Mesenchymal stem cell (in vitro differentiated cells and primary cell): Measurements from ENCODE around the gene TEX51.

Experiments
- DNase-seq: peaks from one replicate; pipeline ENCODE4 v3.0.0-alpha.2; 2013
- H2AFZ ChIP-seq: one replicate; pipeline ENCODE4 v1.6.1; 2013; ENCODE audit warnings: low read depth, mild to moderate bottlenecking, control low read depth, inconsistent platforms, low read length, moderate library complexity
- H2AK5ac ChIP-seq: 2 replicates; pipeline ENCODE4 v1.6.1; 2013; ENCODE audit warnings: low read length, moderate library complexity, mild to moderate bottlenecking, inconsistent platforms; ENCODE audit not compliant: severe bottlenecking
- H2BK120ac ChIP-seq: one replicate; pipeline ENCODE4 v1.6.1; 2013; ENCODE audit warnings: low read depth, mild to moderate bottlenecking, inconsistent platforms, low read length, moderate library complexity
- H2BK12ac ChIP-seq, 2 experiments: one replicate each; pipeline ENCODE4 v1.6.1; 2013; ENCODE audit warnings: inconsistent platforms in 2 of 2, low read length in 2 of 2, mild to moderate bottlenecking in 2 of 2, moderate library complexity in 2 of 2, control low read depth in 1 of 2
- H2BK15ac ChIP-seq: one replicate; pipeline ENCODE4 v1.6.1; 2013; ENCODE audit warnings: mild to moderate bottlenecking, low read depth, inconsistent platforms; ENCODE audit not compliant: poor library complexity, severe bottlenecking
- H2BK5ac ChIP-seq: 2 replicates; pipeline ENCODE4 v1.6.1; 2013; ENCODE audit warnings: low read depth, mild to moderate bottlenecking, low read length, control low read depth, inconsistent platforms; ENCODE audit not compliant: poor library complexity, severe bottlenecking
- H3K14ac ChIP-seq, 2 experiments: one replicate each; pipeline ENCODE4 v1.6.1; 2013; ENCODE audit warnings: inconsistent platforms in 2 of 2, low read length in 2 of 2, control low read depth in 1 of 2, mild to moderate bottlenecking in 1 of 2, moderate library complexity in 1 of 2
- H3K18ac ChIP-seq, 2 experiments: one replicate each; pipeline ENCODE4 v1.6.1; 2013; ENCODE audit warnings: inconsistent platforms in 2 of 2, low read length in 2 of 2, control low read depth in 1 of 2, low read depth in 1 of 2, mild to moderate bottlenecking in 1 of 2
- H3K23ac ChIP-seq, 2 experiments: one replicate each; pipeline ENCODE4 v1.6.1; 2013; ENCODE audit warnings: inconsistent platforms in 2 of 2, low read length in 2 of 2, mild to moderate bottlenecking in 2 of 2, moderate library complexity in 2 of 2, control low read depth in 1 of 2
- H3K27ac ChIP-seq: 2 replicates; pipeline ENCODE4 v1.5.1; 2013; ENCODE audit warnings: mild to moderate bottlenecking, moderate library complexity, low read length, control low read depth, inconsistent platforms; ENCODE audit not compliant: poor library complexity, severe bottlenecking
- H3K27me3 ChIP-seq, 2 experiments: 2 replicates each; pipeline versions ENCODE4 v1.6.1 to v1.7.0; 2013; ENCODE audit warnings: low read length in 2 of 2, mild to moderate bottlenecking in 2 of 2, moderate library complexity in 2 of 2, control low read depth in 1 of 2, inconsistent platforms in 1 of 2; ENCODE audit not compliant: control insufficient read depth in 1 of 2, insufficient read depth in 1 of 2
- H3K36me3 ChIP-seq, 2 experiments: 2 replicates each; pipeline versions ENCODE4 v1.6.1 to v1.7.0; 2013; ENCODE audit warnings: low read length in 2 of 2, control low read depth in 1 of 2, inconsistent platforms in 1 of 2, low read depth in 1 of 2, mild to moderate bottlenecking in 1 of 2; ENCODE audit not compliant: insufficient read depth in 2 of 2, control insufficient read depth in 1 of 2
- H3K4ac ChIP-seq, 2 experiments: one replicate each; pipeline ENCODE4 v1.6.1; 2013; ENCODE audit warnings: inconsistent platforms in 2 of 2, low read length in 2 of 2, mild to moderate bottlenecking in 2 of 2, moderate library complexity in 2 of 2, control low read depth in 1 of 2, low read depth in 1 of 2
- H3K4me1 ChIP-seq: 2 replicates; pipeline ENCODE4 v1.6.1; 2013; ENCODE audit warnings: low read depth, low read length, control low read depth; ENCODE audit not compliant: control insufficient read depth, insufficient read depth
- H3K4me2 ChIP-seq: 2 replicates; pipeline ENCODE4 v1.6.1; 2013; ENCODE audit warnings: low read length, mild to moderate bottlenecking, inconsistent platforms; ENCODE audit not compliant: poor library complexity, severe bottlenecking
- H3K4me3 ChIP-seq, 2 experiments: 2 replicates each; pipeline versions ENCODE4 v1.5.1 to v1.7.0; 2013; ENCODE audit warnings: low read length in 2 of 2, mild to moderate bottlenecking in 2 of 2, control low read depth in 1 of 2, low read depth in 1 of 2; ENCODE audit not compliant: insufficient read depth in 1 of 2
- H3K79me1 ChIP-seq: replicated peaks from 2 replicates; pipeline ENCODE4 v1.6.1; 2013; ENCODE audit warnings: mild to moderate bottlenecking, control low read depth, low read length, inconsistent platforms; ENCODE audit not compliant: poor library complexity, severe bottlenecking
- H3K9ac ChIP-seq: 2 replicates; pipeline ENCODE4 v1.7.0; 2013; ENCODE audit warnings: mild to moderate bottlenecking, low read length, moderate library complexity
- H3K9me3 ChIP-seq: 2 replicates; pipeline ENCODE4 v1.7.0; 2013; ENCODE audit warnings: mild to moderate bottlenecking, low read length; ENCODE audit not compliant: control insufficient read depth
- H4K8ac ChIP-seq: one replicate; pipeline ENCODE4 v1.6.1; 2013; ENCODE audit warnings: inconsistent platforms, mild to moderate bottlenecking, low read length, moderate library complexity
- H4K91ac ChIP-seq: one replicate; pipeline ENCODE4 v1.6.1; 2013; ENCODE audit warnings: mild to moderate bottlenecking, low read length, inconsistent platforms
- WGBS: methylation state at CpG from one replicate; pipeline ENCODE4 v1.1.7; 2013; ENCODE audit warnings: mixed read lengths; 5-methylcytosine and 5-hydroxymethylcytosine counted together

TEX51 gene

DNA sequence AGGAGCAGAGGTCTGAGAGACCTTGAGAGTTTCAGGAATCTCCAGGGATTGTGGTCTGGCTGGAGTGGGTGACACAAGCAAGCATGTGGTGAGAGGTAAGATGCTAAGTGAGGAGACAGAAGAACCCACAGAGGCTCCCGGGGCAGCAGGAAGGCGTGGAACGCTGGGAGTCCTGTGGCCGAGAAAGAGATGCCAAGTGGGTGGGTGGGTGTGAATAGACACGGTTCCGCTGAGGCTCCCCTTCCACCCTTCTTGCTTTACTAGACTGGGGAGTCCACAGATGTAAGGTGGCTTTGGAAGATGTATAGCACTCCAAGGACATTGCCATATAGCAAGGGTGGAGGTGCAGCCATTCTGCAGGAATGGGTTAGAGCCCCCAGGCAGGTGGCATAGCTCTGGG, 4.2 kb downstream of the TEX51 start:
- no peak overlapping the region for H2BK12ac ChIP-seq
- H2AFZ ChIP-seq = no peak overlapping the region
- H3K9ac ChIP-seq = no peak overlapping the region
- 93% methylated on average over 6 of the region's 6 CpGs for WGBS
- no peaks in the 10 kb centered on the region for H3K79me1 ChIP-seq
- H3K27me3 ChIP-seq = peaks cover 8 to 27% of the 10 kb centered on the region in 2 experiments
- no peak overlapping the region for H3K4me3 ChIP-seq
- no peak overlapping the region for H2BK120ac ChIP-seq
- peaks cover 4% of the 10 kb centered on the region for H3K4me1 ChIP-seq
- no peak overlapping the region for H3K18ac ChIP-seq
- H3K27ac ChIP-seq = no peak overlapping the region
- peaks cover 15% of the 10 kb centered on the region for H3K9me3 ChIP-seq
- H2BK15ac ChIP-seq = no peak overlapping the region
- no peaks in the 10 kb centered on the region for H3K36me3 ChIP-seq
- H2BK5ac ChIP-seq = no peak overlapping the region
- no peak overlapping the region for H3K14ac ChIP-seq
- no peak for DNase-seq
- no peak overlapping the region for H3K4me2 ChIP-seq
- H4K8ac ChIP-seq = no peak overlapping the region
- H3K23ac ChIP-seq = no peak overlapping the region
- H4K91ac ChIP-seq = no peak overlapping the region
- no peak overlapping the region for H3K4ac ChIP-seq
- no peak overlapping the region for H2AK5ac ChIP-seq

DNA sequence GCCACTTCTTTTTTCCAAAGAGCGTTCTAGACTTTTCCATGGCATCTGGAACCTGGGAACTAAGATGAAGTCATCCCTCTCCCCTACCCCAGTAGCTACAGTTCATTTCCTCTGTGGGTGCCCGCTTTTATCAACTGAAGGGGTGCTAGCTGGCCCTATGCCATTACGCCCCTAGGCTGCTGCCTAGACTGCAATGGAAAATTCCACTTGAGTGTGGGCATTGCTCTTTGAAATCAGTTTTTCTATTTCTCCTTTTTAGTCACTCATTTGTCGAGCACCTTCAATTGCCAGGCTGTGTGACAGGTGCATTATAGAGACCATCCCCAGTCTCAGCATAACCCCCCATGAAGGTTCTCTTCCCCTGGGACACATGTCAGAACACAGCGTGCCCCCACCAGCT, 7.3 kb downstream of the TEX51 start:
- Histone ChIP-seq H3K14ac (no peak overlapping the region), H3K36me3 (no peaks in the 10 kb centered on the region), H3K4ac (no peak overlapping the region), H2AFZ (no peak overlapping the region), H2BK12ac (no peak overlapping the region), H3K27ac (no peak overlapping the region), H2BK120ac (no peak overlapping the region), H3K9me3 (peaks cover 12% of the 10 kb centered on the region), H3K79me1 (no peaks in the 10 kb centered on the region), H3K4me2 (no peak overlapping the region), H3K27me3 (peaks cover 8 to 23% of the 10 kb centered on the region in 2 experiments), H2BK5ac (no peak overlapping the region), H3K9ac (no peak overlapping the region), H3K23ac (no peak overlapping the region), H4K91ac (no peak overlapping the region), H2AK5ac (no peak overlapping the region), H3K18ac (no peak overlapping the region), H3K4me1 (peaks cover 4% of the 10 kb centered on the region), H2BK15ac (no peak overlapping the region), H3K4me3 (no peak overlapping the region), H4K8ac (no peak overlapping the region)
- 86% methylated on average over 5 of the region's 5 CpGs for WGBS
- no peak for DNase-seq

DNA sequence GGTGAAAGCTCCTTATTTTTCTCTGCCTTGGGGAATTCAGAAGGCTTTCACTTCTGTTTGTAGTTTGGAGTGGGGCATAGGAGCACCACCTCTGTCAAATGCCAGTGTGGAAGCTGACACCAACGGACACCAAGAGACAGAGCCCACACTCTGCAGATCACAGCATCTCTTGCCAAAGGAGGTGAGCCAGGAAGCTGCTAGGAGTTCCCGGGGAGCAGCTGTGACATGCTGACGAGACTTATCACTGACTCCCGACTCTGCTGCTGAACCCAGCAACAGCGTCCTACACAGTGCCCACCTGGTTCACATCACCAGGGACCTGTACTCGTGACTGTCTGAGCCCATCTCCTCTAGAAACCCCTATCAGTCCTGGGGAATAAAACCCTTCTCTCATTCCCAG, 8.1 kb downstream of the TEX51 start:
- no peak for DNase-seq
- no peak overlapping the region for H3K4me2 ChIP-seq
- no peak overlapping the region for H3K18ac ChIP-seq
- H3K9me3 ChIP-seq = peaks cover 12% of the 10 kb centered on the region
- H3K36me3 ChIP-seq = no peaks in the 10 kb centered on the region
- H3K79me1 ChIP-seq = no peaks in the 10 kb centered on the region
- H3K4me1 ChIP-seq = peaks cover 4% of the 10 kb centered on the region
- H2BK15ac ChIP-seq = no peak overlapping the region
- no peak overlapping the region for H3K9ac ChIP-seq
- H3K23ac ChIP-seq = no peak overlapping the region
- H4K8ac ChIP-seq = no peak overlapping the region
- no peak overlapping the region for H4K91ac ChIP-seq
- H2BK120ac ChIP-seq = no peak overlapping the region
- H3K27ac ChIP-seq = no peak overlapping the region
- H2AK5ac ChIP-seq = no peak overlapping the region
- H3K27me3 ChIP-seq = peaks cover 8 to 23% of the 10 kb centered on the region in 2 experiments
- no peak overlapping the region for H2BK5ac ChIP-seq
- H2AFZ ChIP-seq = no peak overlapping the region
- 81% methylated on average over 6 of the region's 6 CpGs for WGBS
- no peak overlapping the region for H3K4me3 ChIP-seq
- H3K14ac ChIP-seq = no peak overlapping the region
- no peak overlapping the region for H3K4ac ChIP-seq
- H2BK12ac ChIP-seq = no peak overlapping the region

DNA sequence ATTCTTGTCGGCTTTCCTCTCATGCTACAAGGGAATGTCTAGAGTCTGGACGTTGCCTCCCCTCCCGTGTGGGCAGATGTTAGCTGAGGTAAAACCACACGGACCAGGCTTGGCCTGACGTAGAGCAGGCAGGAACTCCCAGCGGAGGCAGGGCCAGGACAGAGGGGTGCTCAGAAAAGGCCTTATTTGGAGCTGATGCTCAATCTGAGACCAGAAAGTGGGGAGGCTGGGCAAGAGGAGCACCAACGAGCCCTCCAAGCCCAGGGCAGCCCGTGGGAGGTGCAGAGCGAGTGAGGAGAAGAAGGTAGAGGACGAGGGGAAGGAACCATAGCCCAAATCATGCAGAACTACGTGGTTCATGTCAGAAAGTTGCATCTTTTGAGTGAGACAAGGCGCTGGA, 9.0 kb downstream of the TEX51 start:
- peaks cover 12% of the 10 kb centered on the region for H3K9me3 ChIP-seq
- H3K27me3 ChIP-seq = peaks cover 8 to 23% of the 10 kb centered on the region in 2 experiments
- no peak overlapping the region for H2BK15ac ChIP-seq
- H2AFZ ChIP-seq = no peak overlapping the region
- no peak overlapping the region for H3K4me3 ChIP-seq
- H3K27ac ChIP-seq = no peak overlapping the region
- H3K79me1 ChIP-seq = no peaks in the 10 kb centered on the region
- H2AK5ac ChIP-seq = no peak overlapping the region
- no peak overlapping the region for H3K18ac ChIP-seq
- no peak for DNase-seq
- no peak overlapping the region for H2BK12ac ChIP-seq
- H3K14ac ChIP-seq = no peak overlapping the region
- no peaks in the 10 kb centered on the region for H3K4me1 ChIP-seq
- no peak overlapping the region for H2BK120ac ChIP-seq
- no peak overlapping the region for H4K8ac ChIP-seq
- no peak overlapping the region for H3K23ac ChIP-seq
- H3K4me2 ChIP-seq = no peak overlapping the region
- WGBS = 72% methylated on average over 12 of the region's 12 CpGs
- H3K4ac ChIP-seq = no peak overlapping the region
- H3K9ac ChIP-seq = no peak overlapping the region
- no peak overlapping the region for H2BK5ac ChIP-seq
- H3K36me3 ChIP-seq = no peaks in the 10 kb centered on the region
- H4K91ac ChIP-seq = no peak overlapping the region
